ENCODE data around the gene LFNG. TPM values are rescaled to one million over a fixed set of nuclear protein-coding genes. Genes with fewer than 3 reads are reported as not detected.

The LFNG gene
- total and polyA plus RNA-seq, 4 donors = 11.5 to 47.6 (median 23.7) TPM

DNA sequence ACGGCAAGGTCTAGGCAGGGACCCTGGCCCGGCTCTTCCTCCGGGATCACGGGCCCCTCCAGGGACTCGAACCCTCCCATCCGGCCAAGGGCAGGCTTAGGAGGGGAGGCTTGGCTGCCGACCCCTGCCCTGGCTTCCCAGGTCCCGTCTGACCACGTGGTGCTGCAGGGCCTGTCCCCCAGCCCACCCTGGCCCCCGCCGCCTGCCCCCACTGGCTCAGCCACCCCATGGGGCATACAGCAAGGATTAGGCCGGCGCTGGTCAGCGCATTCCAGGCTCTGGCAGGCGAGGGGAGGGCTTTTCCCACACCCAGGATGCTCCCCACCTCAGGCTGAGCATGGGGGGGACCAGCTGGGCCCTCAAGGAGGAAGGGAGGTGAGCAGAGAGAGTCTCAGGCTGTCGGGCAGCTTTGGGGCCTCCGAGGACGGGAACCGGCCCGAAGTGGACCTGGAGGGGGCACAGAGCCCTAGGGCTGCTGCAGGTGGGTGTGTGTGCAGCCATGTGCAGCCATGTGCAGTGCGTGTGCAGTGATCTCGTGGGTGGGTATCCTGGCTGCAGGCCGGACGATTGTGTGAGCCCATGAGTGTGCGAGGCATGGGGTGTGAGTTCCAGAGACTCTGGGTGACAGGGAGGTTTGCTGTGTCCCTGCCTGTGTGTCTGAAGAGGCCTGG, 42.7 kb upstream of the LFNG start:
- 82 to 89% methylated on average over 25 of the region's 25 CpGs for WGBS, 2 donors
- H3K4me3 ChIP-seq = no peak overlapping the region
- H3K27ac ChIP-seq (ENCODE audit: low read depth in 1 of 2, low read length in 1 of 2) = no peak overlapping the region
- H3K9me3 ChIP-seq (ENCODE audit: control insufficient read depth in 4 of 4, insufficient read depth in 3 of 4, low read length in 3 of 4) = no peaks in the 10 kb centered on the region
- H3K36me3 ChIP-seq (ENCODE audit: control insufficient read depth in 4 of 4, insufficient read depth in 4 of 4, low read length in 4 of 4) = no peaks in the 10 kb centered on the region
- H3K4me1 ChIP-seq (ENCODE audit: control insufficient read depth in 5 of 5, insufficient read depth in 5 of 5, low read length in 5 of 5) = peaks cover 0 to 18% (median 8%) of the 10 kb centered on the region in 5 donors
- TF ChIP-seq, protein P1, sequence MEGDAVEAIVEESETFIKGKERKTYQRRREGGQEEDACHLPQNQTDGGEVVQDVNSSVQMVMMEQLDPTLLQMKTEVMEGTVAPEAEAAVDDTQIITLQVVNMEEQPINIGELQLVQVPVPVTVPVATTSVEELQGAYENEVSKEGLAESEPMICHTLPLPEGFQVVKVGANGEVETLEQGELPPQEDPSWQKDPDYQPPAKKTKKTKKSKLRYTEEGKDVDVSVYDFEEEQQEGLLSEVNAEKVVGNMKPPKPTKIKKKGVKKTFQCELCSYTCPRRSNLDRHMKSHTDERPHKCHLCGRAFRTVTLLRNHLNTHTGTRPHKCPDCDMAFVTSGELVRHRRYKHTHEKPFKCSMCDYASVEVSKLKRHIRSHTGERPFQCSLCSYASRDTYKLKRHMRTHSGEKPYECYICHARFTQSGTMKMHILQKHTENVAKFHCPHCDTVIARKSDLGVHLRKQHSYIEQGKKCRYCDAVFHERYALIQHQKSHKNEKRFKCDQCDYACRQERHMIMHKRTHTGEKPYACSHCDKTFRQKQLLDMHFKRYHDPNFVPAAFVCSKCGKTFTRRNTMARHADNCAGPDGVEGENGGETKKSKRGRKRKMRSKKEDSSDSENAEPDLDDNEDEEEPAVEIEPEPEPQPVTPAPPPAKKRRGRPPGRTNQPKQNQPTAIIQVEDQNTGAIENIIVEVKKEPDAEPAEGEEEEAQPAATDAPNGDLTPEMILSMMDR (IDR thresholded peaks at IDR 0.05; ENCODE audit: control extremely low read depth, extremely low read depth) = no peak
- DNase-seq (no peak), ATAC-seq (ENCODE audit: insufficient read depth, low FRiP score) (no peak)
- no peak overlapping the region for H3K9ac ChIP-seq (ENCODE audit: insufficient read depth in 1 of 2, low read length in 2 of 2)
- peaks cover 0 to 9% (median 0%) of the 10 kb centered on the region in 3 donors for H3K27me3 ChIP-seq (ENCODE audit: control insufficient read depth in 3 of 3, insufficient read depth in 3 of 3, low read length in 2 of 3)

DNA sequence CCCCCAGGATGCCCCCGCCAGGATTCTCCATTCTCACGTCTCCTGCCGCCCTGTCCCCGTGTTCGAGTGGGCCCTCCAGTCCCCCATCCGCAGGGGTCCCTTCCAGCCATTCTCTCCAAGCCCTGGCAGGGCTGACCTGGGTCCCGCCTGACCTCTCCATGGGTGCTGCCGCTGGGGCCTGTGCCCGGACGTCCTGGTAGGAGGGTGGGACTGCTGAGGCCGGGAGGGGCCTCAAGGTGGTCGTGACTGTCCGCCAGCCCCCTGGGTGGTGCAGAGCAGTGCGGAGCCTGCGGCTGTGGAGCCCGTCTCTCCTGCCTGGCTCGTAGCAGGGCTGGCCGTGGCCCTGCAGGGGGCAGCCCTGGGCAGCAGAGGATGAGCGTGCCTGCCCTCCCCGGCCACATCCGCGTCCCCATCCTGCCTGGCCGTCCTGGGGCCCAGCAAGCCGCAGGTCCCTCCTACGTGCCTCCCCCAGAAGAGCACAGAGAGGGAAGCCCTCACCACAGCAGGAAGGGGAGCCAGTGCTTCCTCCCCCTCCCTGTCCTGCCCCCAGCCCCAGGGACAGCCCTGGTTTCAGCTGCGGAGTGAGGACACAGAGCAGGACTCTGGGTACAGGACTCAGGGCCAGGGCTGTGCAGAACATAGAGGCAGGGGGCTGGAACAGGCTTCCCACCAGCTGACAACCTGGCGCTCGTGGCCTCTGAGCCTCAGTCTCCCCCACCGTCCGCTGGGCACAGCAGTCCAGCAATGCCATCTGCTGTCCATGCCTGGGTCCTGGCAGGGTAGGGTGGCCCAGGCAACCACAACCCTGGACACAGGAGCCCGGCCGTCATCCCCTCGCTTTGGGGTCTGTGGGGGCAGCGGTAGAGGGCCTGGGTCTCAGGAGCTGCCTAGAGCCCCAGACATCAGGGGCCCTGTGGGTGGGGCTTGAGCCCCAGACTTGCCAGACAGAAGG, 41.9 kb upstream of the LFNG start:
- TF ChIP-seq, protein P1 (IDR thresholded peaks at IDR 0.05; ENCODE audit: control extremely low read depth, extremely low read depth) = peak; percentile 85
- peaks cover 0 to 18% (median 8%) of the 10 kb centered on the region in 5 donors for H3K4me1 ChIP-seq (ENCODE audit: control insufficient read depth in 5 of 5, insufficient read depth in 5 of 5, low read length in 5 of 5)
- no peak overlapping the region for H3K27ac ChIP-seq (ENCODE audit: low read depth in 1 of 2, low read length in 1 of 2)
- ATAC-seq (ENCODE audit: insufficient read depth, low FRiP score) (peak; percentile 82), DNase-seq (peak; percentile 55 to 67 (median 63))
- H3K9me3 ChIP-seq (ENCODE audit: control insufficient read depth in 4 of 4, insufficient read depth in 3 of 4, low read length in 3 of 4) = peaks cover 0 to 2% (median 0%) of the 10 kb centered on the region in 4 donors
- H3K36me3 ChIP-seq (ENCODE audit: control insufficient read depth in 4 of 4, insufficient read depth in 4 of 4, low read length in 4 of 4) = no peaks in the 10 kb centered on the region
- no peak overlapping the region for H3K4me3 ChIP-seq
- peaks cover 0 to 9% (median 0%) of the 10 kb centered on the region in 3 donors for H3K27me3 ChIP-seq (ENCODE audit: control insufficient read depth in 3 of 3, insufficient read depth in 3 of 3, low read length in 2 of 3)
- 30 to 31% methylated on average over 34 of the region's 34 CpGs for WGBS, 2 donors
- no peak overlapping the region for H3K9ac ChIP-seq (ENCODE audit: insufficient read depth in 1 of 2, low read length in 2 of 2)

GRCh38 chr7:2478399-2478785, 41.2 kb upstream of the LFNG start:
- Histone ChIP-seq H3K9ac (ENCODE audit: insufficient read depth in 1 of 2, low read length in 2 of 2) (no peak overlapping the region), H3K36me3 (ENCODE audit: control insufficient read depth in 4 of 4, insufficient read depth in 4 of 4, low read length in 4 of 4) (no peaks in the 10 kb centered on the region), H3K27me3 (ENCODE audit: control insufficient read depth in 3 of 3, insufficient read depth in 3 of 3, low read length in 2 of 3) (peaks cover 0 to 9% (median 2%) of the 10 kb centered on the region in 3 donors), H3K4me1 (ENCODE audit: control insufficient read depth in 5 of 5, insufficient read depth in 5 of 5, low read length in 5 of 5) (peaks cover 0 to 18% (median 8%) of the 10 kb centered on the region in 5 donors), H3K9me3 (ENCODE audit: control insufficient read depth in 4 of 4, insufficient read depth in 3 of 4, low read length in 3 of 4) (peaks cover 0 to 9% (median 0%) of the 10 kb centered on the region in 4 donors), H3K4me3 (no peak overlapping the region), H3K27ac (ENCODE audit: low read depth in 1 of 2, low read length in 1 of 2) (no peak overlapping the region)
- WGBS, 2 donors = 44 to 57% methylated on average over 11 of the region's 11 CpGs
- DNase-seq (peak in 1 of 3 donors; percentile 35), ATAC-seq (ENCODE audit: insufficient read depth, low FRiP score) (no peak)
- TF ChIP-seq, protein P1 (IDR thresholded peaks at IDR 0.05; ENCODE audit: control extremely low read depth, extremely low read depth) = no peak

All from lung (tissue), 12 donors.